ENCODE data around the gene PLOD3.

Gene PLOD3

DNA sequence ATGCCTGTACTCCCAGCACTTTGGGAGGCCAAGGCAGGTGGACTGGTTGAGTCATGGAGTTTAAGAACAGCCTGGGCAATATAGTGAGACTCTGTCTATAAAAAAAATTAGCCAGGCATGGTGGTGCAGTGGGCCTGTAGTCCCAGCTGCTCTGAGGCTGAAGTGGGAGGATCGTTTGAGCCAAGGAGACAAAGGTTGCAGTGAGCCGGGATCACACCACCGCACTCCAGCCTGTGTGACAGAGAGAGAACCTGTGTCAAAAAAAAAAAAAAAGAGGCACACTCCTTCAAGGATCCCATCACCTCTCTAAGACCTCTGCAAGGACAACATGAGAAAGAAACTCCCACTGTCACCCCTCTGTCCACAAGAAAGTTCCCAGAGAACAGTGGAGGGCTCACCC is 41.7 kb downstream of the PLOD3 start:
- no peak for DNase-seq

DNA sequence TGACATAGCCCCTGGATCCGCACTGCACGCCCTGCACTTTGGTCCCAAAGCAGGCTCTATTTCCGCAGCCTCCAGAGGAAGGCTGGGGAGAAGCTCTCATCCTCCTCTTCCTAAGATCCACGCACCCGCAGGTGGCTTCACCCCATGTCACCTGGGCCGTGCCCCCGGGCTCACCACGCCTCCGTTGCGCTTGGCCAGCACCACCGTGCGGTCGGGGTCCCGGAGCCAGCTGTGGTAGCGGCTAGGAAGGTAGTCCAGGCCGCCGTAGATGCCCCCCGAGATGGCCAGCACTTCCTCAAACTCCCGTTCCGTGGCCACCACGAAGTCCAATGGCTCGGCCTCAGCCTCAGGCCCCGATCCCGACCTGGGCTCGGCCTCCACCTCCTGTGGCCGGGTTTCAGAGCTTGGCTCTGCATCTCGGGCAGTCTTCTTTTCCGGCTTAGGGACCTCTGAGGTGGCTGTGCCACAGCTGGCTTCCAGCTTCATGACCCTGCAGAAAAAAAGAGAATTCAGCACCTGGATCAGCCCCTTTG is 43.0 kb downstream of the PLOD3 start:
- DNase-seq, result no peak

DNA sequence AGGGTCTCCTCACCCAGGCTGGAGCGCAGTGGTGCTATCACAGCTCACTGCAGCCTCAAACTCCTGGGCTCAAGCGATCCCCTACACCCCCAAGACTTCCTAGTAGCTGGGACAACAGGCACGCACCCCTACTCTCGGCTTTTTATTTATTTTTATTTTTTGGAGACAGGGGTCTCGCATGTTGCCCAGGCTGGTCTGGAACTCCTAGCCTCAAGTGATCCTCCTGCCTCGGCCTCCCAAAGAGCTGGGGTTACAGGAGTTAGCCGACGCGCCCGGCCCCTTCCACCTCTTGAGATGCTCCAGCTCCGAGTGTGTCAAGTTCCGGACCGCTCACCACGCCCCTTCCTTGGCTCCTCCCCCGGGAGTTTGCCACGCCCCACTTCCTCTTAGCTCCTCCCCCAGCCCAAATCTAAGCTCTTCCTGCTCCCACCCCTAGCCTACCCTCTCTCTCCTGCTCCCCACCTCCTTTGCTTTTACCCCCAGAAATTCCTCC is 43.6 kb downstream of the PLOD3 start:
- no peak for DNase-seq

DNA sequence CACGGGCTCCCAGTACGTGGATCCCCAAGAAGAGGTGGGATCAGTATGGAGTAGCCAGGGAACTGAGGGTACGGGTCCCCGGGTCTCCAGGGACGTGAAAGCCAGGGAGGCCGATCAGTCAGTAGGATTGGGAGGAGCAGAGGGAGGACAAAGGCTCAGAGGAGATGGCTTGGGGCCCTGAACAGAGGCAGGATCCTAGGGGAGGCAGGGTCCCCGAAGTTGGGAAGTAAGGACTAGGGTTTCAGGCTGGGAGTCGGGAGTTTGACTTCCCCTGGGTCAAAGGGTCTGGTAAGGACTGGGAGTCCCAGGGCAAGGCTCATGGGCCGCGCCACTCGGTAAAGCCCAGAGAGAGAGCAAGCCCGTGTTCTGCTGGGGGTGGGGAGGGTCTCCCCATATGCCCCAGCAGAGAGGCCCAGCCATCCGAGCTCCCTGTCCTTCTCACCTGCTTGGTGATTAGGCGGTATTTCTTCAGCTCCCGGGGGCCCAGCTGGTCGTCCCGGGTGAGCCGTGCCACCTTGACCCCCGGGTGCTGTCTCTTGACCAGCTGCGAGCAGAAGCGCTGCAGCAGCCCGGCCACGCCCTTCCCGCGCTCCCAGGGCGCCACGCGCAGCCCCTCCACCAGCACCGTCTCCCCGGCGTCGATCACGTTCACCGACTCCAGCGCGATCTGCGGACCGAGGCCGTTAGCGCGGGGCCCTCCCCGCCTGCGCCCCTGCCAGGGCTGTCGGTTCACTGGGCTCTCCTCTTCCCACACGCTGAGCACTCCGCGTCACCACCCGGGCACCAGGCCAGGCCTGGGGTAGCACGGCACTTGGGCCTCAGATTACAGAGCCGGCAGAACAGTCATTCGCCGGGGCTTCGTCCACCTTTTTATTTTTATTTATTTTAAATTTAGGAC is 44.3 kb downstream of the PLOD3 start:
- DNase-seq, result peak; percentile 85

DNA sequence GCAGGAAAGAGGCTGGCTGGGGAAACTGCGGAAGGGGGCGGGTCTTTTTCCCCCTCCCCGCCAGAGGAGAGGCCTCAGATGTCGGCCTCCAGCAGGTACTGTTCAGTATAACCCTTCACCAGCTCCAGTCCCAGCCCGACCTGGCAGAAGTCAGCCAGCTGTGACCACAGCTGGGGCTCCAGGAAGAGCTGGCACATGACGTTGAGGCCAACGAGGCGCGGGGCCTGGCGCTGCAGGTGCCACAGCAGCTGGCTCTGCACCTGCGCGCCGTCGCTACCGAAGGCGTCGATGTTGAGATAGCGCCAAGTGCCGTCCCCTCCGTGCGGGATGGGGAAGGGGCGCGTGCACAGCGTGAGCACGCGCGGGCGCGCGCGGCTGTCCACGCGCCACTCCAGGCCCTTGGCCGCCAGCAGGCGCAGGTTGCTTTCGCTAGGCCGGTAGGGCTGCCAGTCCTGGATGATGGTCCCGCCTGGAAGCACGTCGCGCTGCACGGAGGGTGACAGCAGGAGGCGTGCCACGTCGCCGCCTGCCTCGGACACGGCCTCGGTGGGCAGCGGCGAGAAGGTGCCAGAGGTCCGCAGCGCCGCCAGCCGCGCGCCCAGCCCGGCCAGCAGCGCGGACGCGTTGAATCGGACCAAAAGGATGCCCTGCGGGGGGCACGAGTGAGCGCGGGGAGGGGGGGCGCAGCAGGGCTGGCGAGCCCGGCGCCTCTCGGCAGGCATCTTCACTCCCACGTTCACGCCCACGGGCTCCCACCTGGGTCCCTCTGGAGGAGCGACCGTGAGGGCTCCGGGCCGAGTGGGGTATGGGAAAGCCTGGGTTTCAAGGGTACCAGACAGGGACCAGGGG is 45.2 kb downstream of the PLOD3 start:
- DNase-seq, result peak; percentile 88

DNA sequence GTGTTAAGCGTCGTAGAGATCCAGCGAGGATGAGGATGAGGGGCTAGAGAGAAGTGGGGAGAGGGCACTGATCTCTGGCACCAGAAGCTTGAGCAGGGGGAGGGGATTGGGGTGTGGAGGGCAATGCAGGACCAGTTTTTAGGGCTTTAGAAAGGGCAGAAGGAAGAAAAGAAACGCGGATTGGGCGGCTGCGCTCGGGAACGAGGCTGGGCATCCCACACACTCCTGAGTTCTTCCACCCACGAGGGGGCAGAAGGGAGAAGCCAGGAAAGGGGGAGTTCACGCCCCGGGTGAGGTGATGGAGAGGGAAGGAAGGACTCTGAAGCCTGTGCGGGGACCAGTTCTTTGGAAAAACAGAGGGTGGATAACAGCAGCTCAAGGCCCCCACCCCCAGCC is 45.9 kb downstream of the PLOD3 start:
- no peak for DNase-seq

DNA sequence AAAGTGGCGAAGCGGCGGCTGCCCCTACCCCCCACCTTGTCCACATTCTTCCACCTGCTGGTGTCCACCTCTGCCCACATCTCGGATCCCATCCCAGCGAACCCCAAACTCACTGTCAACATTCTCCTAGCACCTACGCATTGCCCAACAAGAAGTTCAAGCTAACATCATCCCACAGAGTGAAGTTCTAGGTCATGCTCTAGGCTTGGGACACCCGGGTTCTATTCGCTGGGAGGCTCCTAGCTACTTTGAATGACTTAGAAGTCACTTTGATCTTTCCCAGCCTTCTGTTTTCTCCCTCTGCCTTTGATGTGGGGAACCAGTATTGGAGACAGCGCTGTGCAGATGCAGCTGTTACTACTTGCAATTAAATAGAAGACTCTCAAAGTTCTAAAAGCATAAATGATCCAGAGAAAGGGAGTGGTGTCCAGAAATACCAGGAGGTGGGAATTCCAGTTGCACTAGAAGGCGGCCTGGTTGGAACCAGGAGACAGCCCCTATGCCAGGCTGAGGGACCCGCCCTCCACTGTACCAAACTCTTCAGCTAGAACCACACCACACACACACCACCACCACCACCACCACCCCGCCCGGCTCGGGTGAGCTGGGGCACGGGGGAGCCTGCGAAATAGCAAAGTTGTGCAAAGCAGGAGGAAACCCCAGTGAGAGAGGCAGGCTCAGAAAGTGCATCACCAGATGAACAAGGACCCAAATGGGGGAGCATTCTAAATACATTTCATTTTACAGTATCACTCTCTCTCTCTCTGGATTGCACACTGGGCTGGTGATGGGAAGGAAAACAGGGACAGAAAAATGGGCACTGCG is 46.6 kb downstream of the PLOD3 start:
- DNase-seq, result no peak

DNA sequence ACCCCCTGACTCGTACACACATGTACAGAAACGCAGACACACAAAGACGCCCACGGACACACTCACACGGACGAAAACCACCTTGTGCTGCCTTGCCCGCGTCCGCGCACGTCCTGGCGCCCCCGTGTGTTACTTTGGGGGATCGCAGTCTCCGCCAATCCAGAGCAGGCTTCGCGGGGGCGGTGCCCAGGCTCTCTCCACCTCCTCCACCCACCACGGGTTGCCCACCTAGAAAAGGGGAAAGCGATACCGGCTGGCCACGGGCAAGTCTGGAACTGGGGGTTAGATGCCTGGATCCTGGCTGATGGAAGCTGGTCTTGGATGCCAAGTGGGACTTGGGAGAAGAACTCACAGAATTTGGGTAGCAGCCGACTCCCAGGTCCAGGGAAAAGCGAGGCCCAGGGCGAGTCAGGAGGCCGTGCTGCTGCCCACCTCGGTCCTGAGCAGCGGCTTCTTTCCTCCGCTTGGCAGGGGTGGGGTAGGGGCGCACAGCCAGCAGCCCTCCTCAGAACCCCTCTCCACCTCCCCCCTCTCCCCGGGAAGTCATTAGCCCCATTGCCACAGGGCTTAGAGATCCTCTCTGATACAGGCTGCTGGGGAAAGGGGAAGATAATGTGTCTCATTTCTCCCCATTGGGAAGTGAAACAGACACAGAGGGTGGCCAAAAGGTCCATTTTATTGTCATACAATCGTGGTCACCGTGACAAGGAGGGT is 47.4 kb downstream of the PLOD3 start:
- DNase-seq, result peak; percentile 58

DNA sequence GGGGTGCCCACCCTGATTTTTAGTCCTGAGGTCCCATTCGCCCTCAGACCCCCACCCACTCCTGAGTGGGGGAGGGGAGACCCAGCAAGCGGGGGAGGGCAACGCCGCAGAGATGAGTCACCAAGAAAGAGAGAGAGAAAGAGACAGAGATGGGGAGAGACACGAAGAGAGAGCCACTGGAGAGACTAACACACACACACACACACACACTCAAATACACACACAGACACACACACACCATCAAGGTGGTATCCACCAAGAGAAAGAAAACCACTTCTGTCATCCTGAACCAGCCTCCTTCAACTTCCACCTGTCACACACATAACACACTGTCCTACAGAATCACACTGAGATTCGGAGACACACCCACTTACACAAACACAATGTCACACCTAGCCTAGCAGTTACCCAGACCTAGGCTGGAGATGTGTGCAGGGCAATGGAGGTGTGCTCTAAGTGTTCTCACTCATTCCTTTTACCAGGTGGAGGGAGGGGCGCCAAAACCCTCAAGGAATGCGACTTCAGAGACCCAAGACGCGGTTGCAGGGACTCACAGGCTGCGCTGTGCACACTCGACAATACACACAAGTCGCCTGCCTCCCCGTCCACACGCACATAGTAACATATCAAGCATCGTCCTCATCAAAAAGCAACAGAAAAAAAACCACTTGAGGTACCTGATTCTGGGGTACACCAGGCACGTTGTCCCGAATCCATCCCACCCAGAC is 48.1 kb downstream of the PLOD3 start:
- DNase-seq, result no peak

DNA sequence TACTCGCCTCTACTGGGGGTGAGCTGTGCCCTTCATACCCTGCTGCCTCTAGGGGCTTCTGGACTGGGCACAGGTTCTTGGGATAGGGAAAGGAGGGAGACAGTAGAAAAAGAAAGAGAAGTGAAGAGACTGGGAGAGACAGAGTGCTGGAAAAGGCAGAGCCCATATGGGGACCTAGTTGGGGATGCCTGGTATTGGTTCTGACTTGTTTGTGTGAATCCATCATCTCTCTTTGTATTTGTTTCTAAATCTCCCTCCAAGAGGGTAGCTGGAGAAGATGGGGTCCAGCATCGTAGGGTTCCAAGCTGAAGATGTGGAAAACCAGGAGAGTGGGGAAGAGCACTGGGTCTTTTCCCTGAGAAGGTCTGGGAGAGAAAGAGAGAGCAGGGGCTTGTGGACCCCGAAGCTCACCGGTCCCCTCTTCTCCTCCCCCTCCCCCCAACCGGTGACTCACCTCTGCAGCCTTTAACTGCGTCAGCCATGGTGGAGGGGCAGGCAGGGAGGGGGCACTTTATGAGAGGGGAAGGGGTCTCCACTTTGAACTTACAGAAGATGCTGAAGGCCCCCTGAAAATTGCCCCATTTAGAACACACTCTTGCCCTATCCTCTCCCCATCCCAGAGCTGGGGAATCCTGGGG is 48.9 kb downstream of the PLOD3 start:
- no peak for DNase-seq

DNA sequence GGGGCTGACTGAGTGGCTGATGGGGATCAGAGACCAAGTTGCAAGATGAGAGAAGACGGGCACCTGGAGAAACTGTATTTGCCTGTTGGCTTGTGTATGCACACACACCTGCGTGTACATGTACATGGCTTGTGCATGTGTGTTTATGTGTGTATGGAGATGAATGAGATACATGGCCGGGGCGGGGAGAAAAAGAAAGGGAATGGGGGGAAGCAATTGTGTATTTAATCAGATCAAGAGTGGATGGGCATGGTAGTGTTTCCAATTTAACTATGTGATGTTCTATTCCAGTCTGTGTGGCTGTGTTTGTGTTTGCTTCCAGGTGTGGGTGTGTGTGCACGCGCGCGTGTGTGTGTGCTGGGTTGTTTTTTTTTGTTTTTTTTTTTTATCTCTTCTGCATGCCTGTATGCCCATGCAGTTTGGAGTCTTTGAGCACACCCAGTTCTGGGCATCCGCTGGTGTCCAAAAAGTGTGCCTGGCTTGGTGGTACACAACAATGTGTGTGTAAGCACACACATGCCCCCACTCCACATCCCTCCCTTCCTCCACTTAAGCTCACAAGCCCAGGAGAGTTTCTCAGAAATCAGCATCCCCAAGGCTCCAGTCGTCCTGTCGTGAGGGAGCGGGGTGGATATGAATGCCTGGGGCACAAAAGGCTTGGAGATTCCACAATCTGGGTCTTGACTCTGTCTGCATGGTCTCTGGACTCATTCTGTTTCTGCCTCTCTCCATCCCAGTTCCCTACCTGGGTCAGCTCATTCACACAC is 49.6 kb downstream of the PLOD3 start:
- DNase-seq, result no peak

DNA sequence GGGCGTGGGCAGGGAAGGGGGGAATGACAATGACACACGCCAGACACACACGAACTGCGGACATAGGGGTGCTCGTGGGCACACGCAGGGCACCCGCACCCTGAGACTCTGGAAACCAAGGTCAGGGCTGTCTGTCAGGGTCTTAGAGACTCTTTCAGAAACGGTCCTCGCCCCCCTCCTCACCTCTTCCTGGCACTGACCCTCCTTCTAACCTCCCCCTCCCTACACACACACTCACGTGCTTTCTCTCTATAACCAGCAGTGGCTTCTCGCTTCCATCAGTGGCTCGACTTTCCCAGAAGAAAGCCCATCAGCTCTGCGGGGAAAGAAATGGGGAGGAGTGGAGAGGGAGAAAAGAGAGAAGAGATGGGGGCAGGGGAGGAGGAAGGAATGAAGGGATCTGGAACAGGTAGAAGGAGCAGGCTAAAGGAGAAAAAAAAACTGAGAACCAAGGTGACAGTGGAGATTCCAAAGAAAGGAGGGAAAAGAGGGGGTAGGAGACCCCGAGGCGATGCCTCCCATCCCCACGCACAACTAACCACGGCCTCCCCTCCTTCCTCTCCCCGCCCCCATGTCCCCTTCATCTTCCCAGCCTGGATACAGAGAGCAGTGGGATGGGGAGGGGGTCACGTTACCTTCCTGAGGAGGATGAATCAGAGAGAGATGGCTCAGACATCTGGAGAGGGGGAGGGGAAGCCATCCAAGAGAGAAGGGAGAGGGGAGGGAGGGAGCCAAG is 50.3 kb downstream of the PLOD3 start:
- peak; percentile 13 for DNase-seq

DNA sequence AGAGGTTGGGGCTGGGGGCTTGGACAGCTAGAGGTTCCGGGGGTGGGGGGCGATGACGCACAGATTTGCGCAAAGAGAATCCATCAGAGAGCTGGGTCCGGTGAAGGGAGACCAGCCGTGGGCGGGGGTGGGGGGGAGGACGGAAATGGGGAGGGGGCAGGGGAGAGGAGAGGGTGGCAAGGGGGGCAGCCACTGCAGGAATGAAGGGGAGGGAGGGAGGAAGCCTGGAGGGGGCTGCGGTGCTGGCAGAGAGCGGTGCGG is 50.8 kb downstream of the PLOD3 start:
- DNase-seq, result no peak

DNA sequence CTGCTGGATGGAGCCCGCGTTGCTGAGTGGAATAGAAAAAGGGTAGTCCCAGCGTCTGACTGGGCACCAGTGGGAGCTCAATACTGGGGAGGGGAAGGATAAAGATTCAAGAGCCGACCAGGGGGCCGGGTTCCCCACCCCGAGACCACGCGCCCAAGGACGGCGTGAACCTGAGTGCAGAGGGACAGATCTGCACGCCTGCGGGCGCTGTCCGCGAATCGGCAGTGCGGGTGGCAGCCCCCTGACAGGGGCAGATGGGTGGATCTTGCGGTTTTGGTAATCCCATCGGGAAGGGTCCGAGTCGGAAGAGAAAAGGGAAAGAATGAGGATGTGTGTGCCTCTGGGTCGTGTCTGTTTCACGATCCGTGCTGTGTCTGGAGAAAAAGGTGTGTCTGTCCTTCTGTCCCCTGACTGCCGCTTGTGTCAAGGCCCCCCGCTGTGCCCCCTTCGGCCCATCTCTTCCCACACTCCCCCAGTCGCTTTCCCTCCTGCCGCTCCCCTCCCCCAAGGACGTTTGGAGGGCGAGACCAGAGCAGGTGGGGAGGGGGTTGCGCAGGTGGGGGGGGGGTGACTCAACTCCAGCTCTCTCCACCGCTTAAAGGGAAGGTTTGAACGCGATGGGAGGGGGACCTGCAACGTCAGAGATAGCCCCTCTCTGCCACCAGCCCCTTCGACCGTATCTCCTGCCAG is 51.3 kb downstream of the PLOD3 start:
- no peak for DNase-seq

DNA sequence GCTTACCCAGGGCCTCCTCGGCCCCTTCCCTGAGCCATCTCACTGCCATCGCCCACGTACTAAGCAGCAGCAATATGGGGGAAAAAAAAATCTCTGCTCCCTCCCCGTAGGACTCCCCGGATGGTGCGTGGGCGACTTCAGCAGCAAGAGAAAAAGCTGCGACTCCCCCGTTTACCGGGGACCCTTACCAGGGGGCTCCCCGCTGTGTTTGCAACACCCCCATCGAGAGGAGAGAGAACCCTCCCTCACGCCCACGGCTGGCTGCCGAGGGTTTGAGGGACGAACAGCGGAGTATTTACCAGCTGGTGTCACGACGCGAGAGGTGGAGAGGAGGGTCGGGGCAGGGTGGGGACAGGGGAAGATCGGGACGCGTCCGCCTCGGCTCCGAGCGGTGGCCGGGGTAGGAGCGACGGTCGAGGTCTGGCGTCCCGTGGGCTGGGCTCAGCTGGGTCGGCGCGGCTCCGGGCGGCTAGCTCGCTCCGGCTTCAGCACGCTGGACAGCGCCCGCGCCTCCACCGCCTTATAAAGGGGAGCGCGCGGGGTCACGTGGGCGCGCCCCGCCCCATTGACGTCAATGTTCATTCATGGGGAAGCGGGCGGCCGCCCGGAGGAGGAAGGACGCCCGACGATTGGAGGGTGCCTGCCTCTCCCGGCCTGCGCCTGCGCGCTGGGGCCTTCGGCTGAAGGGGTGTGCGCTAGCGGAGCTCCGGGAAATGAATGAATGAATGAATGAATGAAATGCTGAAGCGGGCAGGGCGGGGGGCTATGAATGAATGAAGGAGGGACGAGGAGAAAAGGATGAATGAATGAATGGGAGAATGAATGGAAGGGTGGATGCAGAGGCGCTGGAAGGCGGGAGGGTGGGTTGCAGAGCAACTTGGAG is 52.1 kb downstream of the PLOD3 start, which contains the start of gene VGF:
Gene VGF, minus strand, starts transcription at position 495 of the 883 bp plus-strand sequence. CDS start 726 bp downstream, outside the sequence.
- DNase-seq, result peak; percentile 88

DNA sequence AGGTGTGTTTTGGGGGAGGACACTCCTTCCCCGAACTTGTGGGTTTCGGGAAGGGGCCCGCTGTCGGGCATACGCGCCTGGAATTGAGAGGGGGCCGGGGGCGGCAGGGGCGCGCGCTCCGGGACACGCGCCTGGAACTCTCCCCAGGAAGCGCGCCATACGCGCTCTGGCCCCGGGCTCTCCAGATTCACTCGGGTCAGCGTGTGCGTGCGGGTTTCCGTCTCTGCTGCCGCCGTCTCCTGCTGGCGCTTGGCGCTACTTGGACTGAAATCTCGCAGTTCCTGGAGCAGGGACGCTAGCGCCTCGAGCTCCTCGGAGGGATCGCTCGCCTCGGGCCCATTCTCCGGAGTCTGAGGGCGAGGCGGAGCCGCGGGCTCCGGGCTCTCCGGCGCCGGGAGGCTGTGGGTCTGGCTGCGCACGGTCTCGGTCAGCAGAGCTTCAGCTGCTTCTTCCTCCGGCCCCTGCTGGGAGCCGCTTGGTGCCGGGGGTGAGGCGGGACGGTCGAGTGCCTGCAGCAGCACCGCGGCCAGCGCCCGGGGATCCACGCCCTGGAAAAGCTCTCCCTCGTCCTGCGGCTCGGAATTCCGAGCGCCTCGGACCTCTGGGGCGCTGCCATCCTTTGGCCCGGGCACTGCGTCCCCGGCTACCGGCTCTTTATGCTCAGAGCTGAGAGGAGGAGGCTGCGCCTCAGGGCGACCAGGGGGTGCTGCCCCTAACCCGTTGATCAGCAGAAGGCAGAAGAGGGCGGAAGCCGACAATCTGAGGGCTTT is 53.1 kb downstream of the PLOD3 start:
- DNase-seq, result peak; percentile 41

All from COR-L47 (cell line).